Pancreas (tissue), 10 donors: Measurements from ENCODE around the gene OR8B4. TPM values are rescaled to one million over a fixed set of nuclear protein-coding genes. Genes with fewer than 3 reads are reported as not detected.

Source experiments
- ATAC-seq, 4 donors: fragments of 200-7000 bp; cut with Tn5 transposase; one replicate each; pipeline versions ENCODE4 v1.8.0 to v1.9.1; 2020; ENCODE audit warnings: mild to moderate bottlenecking in 4 of 4, moderate library complexity in 4 of 4
- DNase-seq, 6 donors: peaks; one replicate each; pipeline ENCODE4 v3.0.0-alpha.2; 2020
- FAIRE-seq: peaks from 2 replicates; lab custom pipeline; 2012; peaks lifted over from hg19 to GRCh38; lab: Jason Lieb, UNC
- H3K27ac ChIP-seq, 4 donors: fragments of 200-600 bp; sonication (generic); 1 replicate in 3 of 4; 2 replicates in 1 of 4; pipeline versions ENCODE4 v1.5.0 to v1.8.0; 2020
- H3K27me3 ChIP-seq, 4 donors: fragments of 200-600 bp; one replicate each; pipeline ENCODE4 v1.8.0; 2021
- H3K36me3 ChIP-seq, 3 donors: fragments of 200-600 bp; sonication (generic) in 1 of 3; one replicate each; pipeline versions ENCODE4 v1.5.0 to v1.8.0; 2020 to 2021
- H3K4me1 ChIP-seq, 3 donors: fragments of 200-600 bp; one replicate each; pipeline ENCODE4 v1.8.0; 2021
- H3K4me3 ChIP-seq, 4 donors: fragments of 200-600 bp; sonication (generic) in 2 of 4; one replicate each; pipeline versions ENCODE4 v1.5.0 to v1.8.0; 2020 to 2021
- H3K9me3 ChIP-seq, 4 donors: fragments of 200-600 bp; one replicate each; pipeline ENCODE4 v1.8.0; 2021
- WGBS, 2 donors: extraction: QIAGEN DNeasy Blood & Tissue Kit; methylation state at CpG; one replicate each; pipeline ENCODE4 v1.1.7; 2013; 5-methylcytosine and 5-hydroxymethylcytosine counted together
- intact Hi-C, 3 donors: fragments of 100-400 bp; cut with DNase I; formaldehyde crosslinking; loops; one replicate each; pipeline versions ENCODE4 v1.11.1 to v1.14.2; 2022
- polyA plus RNA-seq, 2 donors: library from polyadenylated mRNA; stranded (reverse); fragments of 200-250 nt; gene quantifications; one replicate each; pipeline ENCODE4 v1.2.3, GENCODE V29; 2013
- total RNA-seq, 6 donors: library from RNA; stranded (reverse); fragmentation: NEBNext Ultra II Directional in 4 of 6; extraction: Animal tissue kit (Norgen Biotek cat#: 25700) in 4 of 6; gene quantifications; one replicate each; pipeline versions ENCODE4 v1.2.1 to v1.2.4, GENCODE V29; 2021 to 2023
- TF ChIP-seq, protein P1 (sequence below), 4 donors: fragments of 200-600 bp; sonication (generic) in 3 of 4; IDR thresholded peaks; one replicate each; pipeline versions ENCODE4 v1.5.0 to v1.8.0; 2021; ENCODE audit warnings: antibody characterized with exemption in 4 of 4
- donor health status: healthy with polysubstance abuse.
- donor health status: DM: no; HTN: no; CAD: no; lungs with moderate emphysema.
- donor health status: DM: no; HTN: no; CAD: no.
- donor health status: control.
- donor health status: control.
- donor health status: Bipolar disorder and iron deficiency.
- donor health status: DM: yes; HTN: yes; CAD: no.
- donor health status: DM: no; HTN: no; CAD: no.
- donor health status: DM: no; HTN: no; CAD: no.
- donor health status: DM: yes; HTN: yes; CAD: no.

The OR8B4 gene, protein sequence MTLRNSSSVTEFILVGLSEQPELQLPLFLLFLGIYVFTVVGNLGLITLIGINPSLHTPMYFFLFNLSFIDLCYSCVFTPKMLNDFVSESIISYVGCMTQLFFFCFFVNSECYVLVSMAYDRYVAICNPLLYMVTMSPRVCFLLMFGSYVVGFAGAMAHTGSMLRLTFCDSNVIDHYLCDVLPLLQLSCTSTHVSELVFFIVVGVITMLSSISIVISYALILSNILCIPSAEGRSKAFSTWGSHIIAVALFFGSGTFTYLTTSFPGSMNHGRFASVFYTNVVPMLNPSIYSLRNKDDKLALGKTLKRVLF
- total RNA-seq (not detected), polyA plus RNA-seq (not detected)

DNA sequence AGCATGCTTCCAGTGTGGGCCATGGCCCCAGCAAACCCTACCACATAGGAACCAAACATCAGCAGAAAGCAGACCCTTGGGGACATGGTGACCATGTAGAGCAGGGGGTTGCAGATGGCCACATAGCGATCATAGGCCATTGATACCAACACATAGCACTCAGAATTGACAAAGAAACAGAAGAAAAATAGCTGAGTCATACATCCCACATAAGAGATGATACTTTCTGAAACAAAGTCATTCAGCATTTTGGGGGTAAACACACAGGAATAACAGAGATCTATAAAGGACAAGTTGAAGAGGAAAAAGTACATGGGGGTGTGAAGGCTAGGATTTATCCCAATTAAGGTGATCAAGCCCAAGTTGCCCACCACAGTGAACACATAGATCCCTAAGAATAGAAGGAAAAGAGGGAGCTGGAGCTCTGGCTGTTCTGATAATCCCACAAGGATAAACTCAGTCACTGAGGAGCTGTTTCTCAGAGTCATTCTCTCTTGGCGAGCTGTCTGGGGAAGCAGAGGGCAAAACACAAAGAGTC, at the start of gene OR8B4:
Gene OR8B4, minus strand, starts transcription at position 488 of the 538 bp plus-strand sequence. Its CDS starts 0 bp downstream, at position 488.
- WGBS, 2 donors, result 73 to 80% methylated on average over 2 of the region's 2 CpGs
- Histone ChIP-seq H3K9me3 (no peaks in the 10 kb centered on the region), H3K4me1 (no peaks in the 10 kb centered on the region), H3K27me3 (no peaks in the 10 kb centered on the region), H3K27ac (no peak within 1 kb of the TSS), H3K4me3 (no peak within 1 kb of the TSS), H3K36me3 (no peaks in the 10 kb centered on the region)
- ATAC-seq (no peak), FAIRE-seq (no peak), DNase-seq (no peak)
- intact Hi-C loops, result no loop called here
- TF ChIP-seq, protein P1, sequence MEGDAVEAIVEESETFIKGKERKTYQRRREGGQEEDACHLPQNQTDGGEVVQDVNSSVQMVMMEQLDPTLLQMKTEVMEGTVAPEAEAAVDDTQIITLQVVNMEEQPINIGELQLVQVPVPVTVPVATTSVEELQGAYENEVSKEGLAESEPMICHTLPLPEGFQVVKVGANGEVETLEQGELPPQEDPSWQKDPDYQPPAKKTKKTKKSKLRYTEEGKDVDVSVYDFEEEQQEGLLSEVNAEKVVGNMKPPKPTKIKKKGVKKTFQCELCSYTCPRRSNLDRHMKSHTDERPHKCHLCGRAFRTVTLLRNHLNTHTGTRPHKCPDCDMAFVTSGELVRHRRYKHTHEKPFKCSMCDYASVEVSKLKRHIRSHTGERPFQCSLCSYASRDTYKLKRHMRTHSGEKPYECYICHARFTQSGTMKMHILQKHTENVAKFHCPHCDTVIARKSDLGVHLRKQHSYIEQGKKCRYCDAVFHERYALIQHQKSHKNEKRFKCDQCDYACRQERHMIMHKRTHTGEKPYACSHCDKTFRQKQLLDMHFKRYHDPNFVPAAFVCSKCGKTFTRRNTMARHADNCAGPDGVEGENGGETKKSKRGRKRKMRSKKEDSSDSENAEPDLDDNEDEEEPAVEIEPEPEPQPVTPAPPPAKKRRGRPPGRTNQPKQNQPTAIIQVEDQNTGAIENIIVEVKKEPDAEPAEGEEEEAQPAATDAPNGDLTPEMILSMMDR (IDR thresholded peaks at IDR 0.05), result no peak

DNA sequence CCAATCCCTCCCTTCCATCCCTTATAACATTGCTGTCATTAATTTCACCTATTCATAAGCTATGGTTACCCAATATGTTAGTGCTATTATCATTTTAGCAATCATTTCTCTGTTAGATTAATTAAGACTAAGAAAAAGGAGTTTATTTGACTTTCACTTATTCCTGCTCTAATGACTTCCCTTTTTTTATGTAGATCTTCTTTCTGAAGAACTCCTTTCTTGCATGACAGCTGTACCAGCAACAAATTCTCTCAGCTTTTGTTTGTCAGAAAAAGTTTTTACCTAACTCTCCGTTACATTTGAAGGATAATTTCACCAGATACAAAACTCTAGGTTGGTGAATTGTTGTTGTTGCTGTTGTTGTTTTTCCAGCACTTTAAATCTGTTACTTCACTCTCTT, 49.4 kb upstream of the OR8B4 start:
- 32 to 35% methylated on average over 1 of the region's 1 CpG for WGBS, 2 donors
- H3K4me3 ChIP-seq, result no peak overlapping the region
- FAIRE-seq (no peak), ATAC-seq (no peak), DNase-seq (no peak)
- H3K27ac ChIP-seq, result no peak overlapping the region
- H3K4me1 ChIP-seq, result no peaks in the 10 kb centered on the region
- no peaks in the 10 kb centered on the region for H3K36me3 ChIP-seq
- intact Hi-C loops, result no loop called here
- H3K27me3 ChIP-seq, result no peaks in the 10 kb centered on the region
- no peaks in the 10 kb centered on the region for H3K9me3 ChIP-seq
- TF ChIP-seq, protein P1 (IDR thresholded peaks at IDR 0.05), result no peak

DNA sequence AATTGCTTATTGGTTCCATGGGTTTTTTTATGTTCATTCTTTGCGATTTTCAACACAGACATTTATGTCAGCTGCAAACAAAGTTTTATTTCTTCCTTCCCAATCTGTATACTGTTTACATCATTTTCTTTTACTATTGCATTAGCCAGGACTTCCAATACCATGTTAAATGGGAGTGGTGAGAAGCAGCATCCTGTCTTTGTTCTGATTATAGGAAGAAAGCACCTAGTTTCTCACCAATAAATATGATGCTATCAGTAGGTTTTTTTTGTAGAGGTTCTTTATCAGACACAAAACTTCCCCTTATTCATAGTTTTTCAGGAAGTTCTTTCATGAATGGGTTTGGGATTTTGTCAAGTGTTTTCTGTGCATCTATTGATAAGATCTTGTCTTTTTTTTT, 48.8 kb upstream of the OR8B4 start:
- Histone ChIP-seq H3K27ac (no peak overlapping the region), H3K27me3 (no peaks in the 10 kb centered on the region), H3K4me3 (no peak overlapping the region), H3K4me1 (no peaks in the 10 kb centered on the region), H3K9me3 (no peaks in the 10 kb centered on the region), H3K36me3 (no peaks in the 10 kb centered on the region)
- DNase-seq (no peak), ATAC-seq (no peak), FAIRE-seq (no peak)
- TF ChIP-seq, protein P1 (IDR thresholded peaks at IDR 0.05), result no peak
- 60 to 71% methylated on average over 1 of the region's 1 CpG for WGBS, 2 donors
- intact Hi-C loops, result no loop called here

DNA sequence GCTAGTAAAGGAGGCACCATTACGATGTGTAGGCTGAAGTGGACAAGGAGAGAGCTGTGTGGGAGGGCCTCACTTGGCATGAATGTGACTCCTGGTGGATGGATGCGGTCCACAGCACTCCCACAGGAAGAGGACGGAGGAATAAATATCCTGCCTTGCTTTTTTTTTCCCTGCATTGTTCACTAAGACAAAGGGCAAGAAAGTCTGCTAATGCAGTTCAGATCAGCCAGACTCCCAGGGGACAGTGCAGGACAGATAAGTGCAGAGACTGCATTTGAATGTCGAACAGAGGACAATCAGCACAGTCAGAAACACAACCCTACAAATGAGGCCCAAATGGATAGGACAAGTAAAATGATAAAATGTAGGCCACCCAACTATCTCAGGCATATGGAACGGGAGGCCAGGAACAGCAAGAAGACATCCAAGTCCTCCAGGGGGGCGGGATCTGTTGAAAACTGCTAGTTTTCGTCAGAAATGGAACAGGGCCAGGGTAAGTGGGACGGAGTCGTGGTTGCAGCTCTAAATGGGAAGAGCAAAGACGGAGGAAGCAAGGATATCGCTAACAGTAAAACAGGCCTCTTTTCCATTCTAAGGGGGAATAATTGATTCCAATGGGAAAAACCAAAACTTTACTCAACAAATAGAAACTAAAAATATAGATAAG, 46.0 kb upstream of the OR8B4 start:
- no peak for DNase-seq
- 71 to 73% methylated on average over 11 of the region's 11 CpGs for WGBS, 2 donors
- no peaks in the 10 kb centered on the region for H3K4me1 ChIP-seq
- intact Hi-C loops, result no loop called here
- no peak for FAIRE-seq
- no peak overlapping the region for H3K27ac ChIP-seq
- ATAC-seq, result no peak
- no peaks in the 10 kb centered on the region for H3K9me3 ChIP-seq
- no peaks in the 10 kb centered on the region for H3K27me3 ChIP-seq
- TF ChIP-seq, protein P1 (IDR thresholded peaks at IDR 0.05), result no peak
- H3K36me3 ChIP-seq, result no peaks in the 10 kb centered on the region
- H3K4me3 ChIP-seq, result no peak overlapping the region
